Testis (tissue), 2 donors: ENCODE results near the gene BEST1.

Experiments
- POLR2A ChIP-seq: fragments of 450-650 bp; IDR thresholded peaks from one replicate; pipeline ENCODE4 v1.6.1; 2017; ENCODE audit warnings: antibody characterized with exemption, mild to moderate bottlenecking, moderate library complexity
- TF ChIP-seq, protein P1 (sequence below), 3 experiments: fragments of 450-650 bp in 2 of 3; fragments of 200-600 bp in 1 of 3; sonication (generic) in 1 of 3; IDR thresholded peaks; one replicate each; pipeline ENCODE4 v1.5.1; 2016 to 2019; ENCODE audit warnings: antibody characterized with exemption in 3 of 3, mild to moderate bottlenecking in 2 of 3, moderate library complexity in 1 of 3

GRCh38 chr11:61918251-61918937, 31.8 kb upstream of the BEST1 start:
- no peak for TF ChIP-seq POLR2A
- TF ChIP-seq, protein P1, sequence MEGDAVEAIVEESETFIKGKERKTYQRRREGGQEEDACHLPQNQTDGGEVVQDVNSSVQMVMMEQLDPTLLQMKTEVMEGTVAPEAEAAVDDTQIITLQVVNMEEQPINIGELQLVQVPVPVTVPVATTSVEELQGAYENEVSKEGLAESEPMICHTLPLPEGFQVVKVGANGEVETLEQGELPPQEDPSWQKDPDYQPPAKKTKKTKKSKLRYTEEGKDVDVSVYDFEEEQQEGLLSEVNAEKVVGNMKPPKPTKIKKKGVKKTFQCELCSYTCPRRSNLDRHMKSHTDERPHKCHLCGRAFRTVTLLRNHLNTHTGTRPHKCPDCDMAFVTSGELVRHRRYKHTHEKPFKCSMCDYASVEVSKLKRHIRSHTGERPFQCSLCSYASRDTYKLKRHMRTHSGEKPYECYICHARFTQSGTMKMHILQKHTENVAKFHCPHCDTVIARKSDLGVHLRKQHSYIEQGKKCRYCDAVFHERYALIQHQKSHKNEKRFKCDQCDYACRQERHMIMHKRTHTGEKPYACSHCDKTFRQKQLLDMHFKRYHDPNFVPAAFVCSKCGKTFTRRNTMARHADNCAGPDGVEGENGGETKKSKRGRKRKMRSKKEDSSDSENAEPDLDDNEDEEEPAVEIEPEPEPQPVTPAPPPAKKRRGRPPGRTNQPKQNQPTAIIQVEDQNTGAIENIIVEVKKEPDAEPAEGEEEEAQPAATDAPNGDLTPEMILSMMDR (IDR thresholded peaks at IDR 0.05): no peak
